Psoas muscle (tissue), 8 donors: Measurements from ENCODE around the gene TRIM46. TPM values are rescaled to one million over a fixed set of nuclear protein-coding genes. Genes with fewer than 3 reads are reported as not detected.
A peak's percentile ranks its signal among the peaks of the same experiment; 100 is the strongest.

Source experiments
- ATAC-seq, 4 donors: fragments of 200-7000 bp; cut with Tn5 transposase; one replicate each; pipeline ENCODE4 v1.9.1; 2020; ENCODE audit warnings: moderate library complexity in 3 of 4, mild to moderate bottlenecking in 2 of 4
- DNase-seq, 2 donors: peaks; one replicate each; pipeline ENCODE4 v3.0.0-alpha.2; 2020
- H3K27ac ChIP-seq: fragments of 200-600 bp; one replicate; pipeline ENCODE4 v1.8.0; 2022
- H3K27me3 ChIP-seq, 3 donors: fragments of 200-600 bp in 1 of 3; one replicate each; pipeline versions ENCODE4 v1.6.1 to v1.8.0; 2013 to 2022; ENCODE audit warnings: low read length in 2 of 3, mild to moderate bottlenecking in 2 of 3, moderate library complexity in 1 of 3; ENCODE audit not compliant: insufficient read depth in 3 of 3
- H3K36me3 ChIP-seq, 2 donors: fragments of 200-600 bp in 1 of 2; one replicate each; pipeline versions ENCODE4 v1.6.1 to v1.8.0; 2013 to 2022; ENCODE audit warnings: low read depth in 1 of 2, mild to moderate bottlenecking in 1 of 2, moderate library complexity in 1 of 2; ENCODE audit not compliant: insufficient read depth in 1 of 2
- H3K4me1 ChIP-seq: fragments of 200-600 bp; one replicate; pipeline ENCODE4 v1.8.0; 2022
- H3K4me3 ChIP-seq: fragments of 200-600 bp; one replicate; pipeline ENCODE4 v1.8.0; 2022; ENCODE audit warnings: mild to moderate bottlenecking
- H3K9me3 ChIP-seq: fragments of 200-600 bp; one replicate; pipeline ENCODE4 v1.8.0; 2022
- CTCF ChIP-seq: fragments of 200-600 bp; IDR thresholded peaks from one replicate; pipeline ENCODE4 v1.8.0; 2022; ENCODE audit warnings: antibody characterized with exemption
- WGBS, 3 donors: extraction: QIAGEN DNeasy Blood & Tissue Kit; methylation state at CpG; one replicate each; pipeline versions ENCODE4 v1.1.6 to v1.1.7; 2013; 5-methylcytosine and 5-hydroxymethylcytosine counted together
- intact Hi-C, 2 donors: fragments of 100-400 bp; cut with DNase I; formaldehyde crosslinking; loops; one replicate each; pipeline versions ENCODE4 v1.11.0 to v1.14.2; 2022
- polyA plus RNA-seq, 3 donors: library from polyadenylated mRNA; stranded (reverse); fragments of 200-250 nt; gene quantifications; one replicate each; pipeline ENCODE4 v1.2.3, GENCODE V29; 2013
- total RNA-seq, 4 donors: library from RNA; stranded (reverse); fragmentation: NEBNext Ultra II Directional in 2 of 4; extraction: Animal tissue kit (Norgen Biotek cat#: 25700) in 2 of 4; gene quantifications; one replicate each; pipeline versions ENCODE4 v1.2.1 to v1.2.4, GENCODE V29; 2021 to 2023
- donor health status: healthy with polysubstance abuse.
- donor health status: DM: no; HTN: no; CAD: no; lungs with moderate emphysema.
- donor health status: Bipolar disorder and iron deficiency.
- donor health status: healthy.
- donor health status: DM: yes; HTN: yes; CAD: no.
- donor health status: DM: no; HTN: no; CAD: no.
- donor health status: DM: no; HTN: no; CAD: no.
- donor health status: DM: yes; HTN: yes; CAD: no.

The TRIM46 gene
- total and polyA plus RNA-seq, 7 donors: 0.03 to 0.16 (median 0.09) TPM; not detected in 3

GRCh38 chr1:155137154-155137949 lies 36.3 kb upstream of the TRIM46 start:
- intact Hi-C loops: no loop called here
- DNase-seq: no peak
- no peak for ATAC-seq
- no peak for TF ChIP-seq CTCF
- H3K27ac ChIP-seq: peak overlapping the region; percentile 97
- 81 to 89% (median 88%) methylated on average over 6 of the region's 6 CpGs for WGBS, 3 donors
- no peaks in the 10 kb centered on the region for H3K9me3 ChIP-seq
- peak overlapping the region; percentile 75 for H3K4me3 ChIP-seq
- H3K36me3 ChIP-seq: peaks cover 0 to 33% of the 10 kb centered on the region in 2 donors
- H3K27me3 ChIP-seq: no peaks in the 10 kb centered on the region
- peaks cover 23% of the 10 kb centered on the region for H3K4me1 ChIP-seq

- Histone ChIP-seq H3K9me3 (no peaks in the 10 kb centered on the region), H3K4me3 (peak within 1 kb of the TSS; percentile 95), H3K4me1 (peaks cover 16% of the 10 kb centered on the region), H3K27me3 (peaks cover 0 to 3% (median 0%) of the 10 kb centered on the region in 3 donors), H3K27ac (peak within 1 kb of the TSS; percentile 89), H3K36me3 (peaks cover 0 to 11% of the 10 kb centered on the region in 2 donors)
- 1% methylated on average over 37 to 42 of the region's 42 CpGs for WGBS, 3 donors
- no peak for TF ChIP-seq CTCF
- intact Hi-C loops: no loop called here
- ATAC-seq (peak; percentile 66 to 83 (median 73)), DNase-seq (peak; percentile 91 to 95)
Measured at GRCh38 chr1:155139895-155140629, 33.6 kb upstream of the TRIM46 start, which contains the start of gene DPM3. Gene DPM3 (minus strand): TSS chr1:155140531. CDS start chr1:155140240, 291 bp downstream.

- WGBS, 3 donors: 6 to 8% (median 6%) methylated on average over 11 of the region's 11 CpGs
- Histone ChIP-seq H3K4me1 (peaks cover 16% of the 10 kb centered on the region), H3K9me3 (no peaks in the 10 kb centered on the region), H3K4me3 (peak overlapping the region; percentile 95), H3K27ac (peak overlapping the region; percentile 89), H3K27me3 (peaks cover 0 to 3% (median 0%) of the 10 kb centered on the region in 3 donors), H3K36me3 (peaks cover 0 to 11% of the 10 kb centered on the region in 2 donors)
- no peak for ATAC-seq
- TF ChIP-seq CTCF: no peak
- intact Hi-C loops: no loop called here
- no peak for DNase-seq
Measured at GRCh38 chr1:155140630-155140953, 33.1 kb upstream of the TRIM46 start.

- ATAC-seq (no peak), DNase-seq (no peak)
- H3K27ac ChIP-seq: no peak overlapping the region
- H3K27me3 ChIP-seq: peaks cover 0 to 3% (median 0%) of the 10 kb centered on the region in 3 donors
- peaks cover 0 to 11% of the 10 kb centered on the region in 2 donors for H3K36me3 ChIP-seq
- intact Hi-C loops: no loop called here
- H3K4me1 ChIP-seq: peaks cover 14% of the 10 kb centered on the region
- TF ChIP-seq CTCF: no peak
- H3K9me3 ChIP-seq: no peaks in the 10 kb centered on the region
- 79 to 83% (median 79%) methylated on average over 7 of the region's 7 CpGs for WGBS, 3 donors
- H3K4me3 ChIP-seq: no peak overlapping the region
Measured at GRCh38 chr1:155141749-155142148, 31.9 kb upstream of the TRIM46 start.
